ENCODE measurements around the gene TRIM37.

The TRIM37 gene

DNA sequence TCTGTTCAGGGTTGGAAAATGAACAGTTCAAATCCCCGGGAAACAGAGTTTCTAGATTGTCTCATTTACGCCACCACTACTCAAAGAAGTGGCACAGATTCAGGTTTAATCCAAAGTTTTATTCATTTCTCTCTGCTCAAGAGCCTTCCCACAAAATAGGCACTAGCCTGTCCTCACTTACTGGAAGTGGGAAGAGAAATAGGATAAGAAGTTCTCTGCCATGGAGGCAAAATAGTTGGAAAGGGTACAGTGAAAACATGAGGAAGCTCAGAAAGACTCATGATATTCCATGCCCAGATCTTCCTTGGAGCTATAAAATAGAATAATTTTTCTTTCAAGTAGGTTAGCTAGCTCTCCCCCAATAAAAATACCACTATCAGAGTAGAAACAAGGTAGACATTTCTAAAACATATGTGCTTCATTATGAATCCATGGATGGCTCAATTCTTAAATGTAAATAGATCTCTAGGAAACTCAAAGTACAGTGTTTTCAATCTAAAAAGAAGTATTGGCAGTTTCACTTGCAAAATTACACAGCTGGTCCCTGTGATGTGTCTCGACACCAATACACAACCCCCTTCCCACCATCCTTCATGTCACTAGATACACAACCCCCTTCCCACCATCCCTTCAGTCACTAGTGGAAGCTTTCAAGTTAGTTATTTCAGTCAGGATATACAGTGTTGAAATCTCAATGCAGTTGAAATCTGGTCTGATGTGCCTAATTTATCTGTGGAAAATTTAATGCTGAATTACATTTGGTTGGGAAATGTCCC lies 125.8 kb downstream of the TRIM37 start:
- Histone ChIP-seq H3K4me2 (ENCODE audit: insufficient read depth, low read length) (no peak overlapping the region), H3K27me3 (ENCODE audit: insufficient read depth, low read length, poor library complexity) (no peaks in the 10 kb centered on the region), H4K20me1 (ENCODE audit: insufficient read depth, low read length) (no peaks in the 10 kb centered on the region), H3K27ac (ENCODE audit: low read length) (no peak overlapping the region), H3K9me3 (ENCODE audit: insufficient read depth, low read length, severe bottlenecking) (no peaks in the 10 kb centered on the region), H3K4me3 (ENCODE audit: low read depth in 1 of 2, low read length in 2 of 2) (no peak overlapping the region), H3K36me3 (ENCODE audit: insufficient read depth, low read length) (no peaks in the 10 kb centered on the region), H3K4me1 (ENCODE audit: insufficient read depth, low read length) (no peaks in the 10 kb centered on the region), H2AFZ (ENCODE audit: low read depth, low read length) (no peak overlapping the region), H3K79me2 (ENCODE audit: insufficient read depth, low read length) (no peaks in the 10 kb centered on the region), H3K9ac (ENCODE audit: low read depth, low read length) (no peak overlapping the region)
- DNase-seq (no peak), ATAC-seq (ENCODE audit: insufficient read depth, low read depth) (no peak)
- TF ChIP-seq EZH2 (IDR thresholded peaks at IDR 0.05; ENCODE audit: borderline replicate concordance, low read depth, low read length, severe bottlenecking), result no peak
- TF ChIP-seq, protein P1, sequence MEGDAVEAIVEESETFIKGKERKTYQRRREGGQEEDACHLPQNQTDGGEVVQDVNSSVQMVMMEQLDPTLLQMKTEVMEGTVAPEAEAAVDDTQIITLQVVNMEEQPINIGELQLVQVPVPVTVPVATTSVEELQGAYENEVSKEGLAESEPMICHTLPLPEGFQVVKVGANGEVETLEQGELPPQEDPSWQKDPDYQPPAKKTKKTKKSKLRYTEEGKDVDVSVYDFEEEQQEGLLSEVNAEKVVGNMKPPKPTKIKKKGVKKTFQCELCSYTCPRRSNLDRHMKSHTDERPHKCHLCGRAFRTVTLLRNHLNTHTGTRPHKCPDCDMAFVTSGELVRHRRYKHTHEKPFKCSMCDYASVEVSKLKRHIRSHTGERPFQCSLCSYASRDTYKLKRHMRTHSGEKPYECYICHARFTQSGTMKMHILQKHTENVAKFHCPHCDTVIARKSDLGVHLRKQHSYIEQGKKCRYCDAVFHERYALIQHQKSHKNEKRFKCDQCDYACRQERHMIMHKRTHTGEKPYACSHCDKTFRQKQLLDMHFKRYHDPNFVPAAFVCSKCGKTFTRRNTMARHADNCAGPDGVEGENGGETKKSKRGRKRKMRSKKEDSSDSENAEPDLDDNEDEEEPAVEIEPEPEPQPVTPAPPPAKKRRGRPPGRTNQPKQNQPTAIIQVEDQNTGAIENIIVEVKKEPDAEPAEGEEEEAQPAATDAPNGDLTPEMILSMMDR (IDR thresholded peaks at IDR 0.05; ENCODE audit: borderline replicate concordance, extremely low read depth, low read length, poor library complexity, severe bottlenecking), result no peak

DNA sequence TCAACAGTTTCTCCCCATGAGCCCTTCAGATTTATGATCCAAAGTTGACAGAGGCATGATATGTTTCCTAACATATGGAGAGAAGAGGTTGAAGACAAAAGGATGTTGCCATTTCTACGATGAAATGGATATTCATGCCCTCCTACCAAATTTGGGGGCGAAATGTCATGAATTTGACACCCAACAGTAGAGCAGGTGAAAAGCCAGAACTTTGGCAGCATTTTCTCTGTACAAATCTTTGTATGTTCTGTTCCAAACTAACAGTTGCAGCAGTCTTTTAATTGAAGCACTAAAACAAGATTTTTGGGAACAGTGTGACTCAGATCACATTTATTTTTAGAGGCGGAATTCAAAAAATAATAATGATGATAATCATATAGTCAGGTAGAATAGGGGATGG lies 130.1 kb downstream of the TRIM37 start:
- Histone ChIP-seq H3K4me2 (ENCODE audit: insufficient read depth, low read length) (no peak overlapping the region), H3K4me3 (ENCODE audit: low read depth in 1 of 2, low read length in 2 of 2) (no peak overlapping the region), H4K20me1 (ENCODE audit: insufficient read depth, low read length) (no peaks in the 10 kb centered on the region), H3K27me3 (ENCODE audit: insufficient read depth, low read length, poor library complexity) (no peaks in the 10 kb centered on the region), H2AFZ (ENCODE audit: low read depth, low read length) (no peak overlapping the region), H3K9me3 (ENCODE audit: insufficient read depth, low read length, severe bottlenecking) (no peaks in the 10 kb centered on the region), H3K27ac (ENCODE audit: low read length) (no peak overlapping the region), H3K9ac (ENCODE audit: low read depth, low read length) (no peak overlapping the region), H3K4me1 (ENCODE audit: insufficient read depth, low read length) (no peaks in the 10 kb centered on the region), H3K79me2 (ENCODE audit: insufficient read depth, low read length) (no peaks in the 10 kb centered on the region), H3K36me3 (ENCODE audit: insufficient read depth, low read length) (no peaks in the 10 kb centered on the region)
- TF ChIP-seq EZH2 (IDR thresholded peaks at IDR 0.05; ENCODE audit: borderline replicate concordance, low read depth, low read length, severe bottlenecking), result no peak
- TF ChIP-seq, protein P1 (IDR thresholded peaks at IDR 0.05; ENCODE audit: borderline replicate concordance, extremely low read depth, low read length, poor library complexity, severe bottlenecking), result no peak
- DNase-seq (no peak), ATAC-seq (ENCODE audit: insufficient read depth, low read depth) (no peak)

DNA sequence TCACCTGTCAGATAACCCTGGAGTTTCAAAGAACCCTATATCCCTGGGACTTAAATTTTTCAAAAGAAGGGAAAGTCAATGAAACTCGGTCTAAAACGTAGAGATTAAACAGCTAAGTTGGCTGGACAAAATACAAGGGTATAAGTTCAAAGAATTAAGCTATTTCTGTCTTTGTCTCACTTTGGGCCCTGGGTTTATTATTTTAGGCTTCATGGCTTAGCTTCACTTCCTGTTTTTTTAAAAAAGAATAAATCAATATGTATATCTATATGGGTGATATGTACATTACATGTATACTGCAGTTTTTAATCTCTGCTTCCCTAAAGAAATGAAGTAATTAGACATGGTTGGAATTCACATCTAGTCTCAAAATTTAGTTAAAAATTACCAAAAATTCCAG lies 132.3 kb downstream of the TRIM37 start:
- H3K79me2 ChIP-seq (ENCODE audit: insufficient read depth, low read length), result no peaks in the 10 kb centered on the region
- no peak for ATAC-seq (ENCODE audit: insufficient read depth, low read depth)
- H4K20me1 ChIP-seq (ENCODE audit: insufficient read depth, low read length), result no peaks in the 10 kb centered on the region
- no peak overlapping the region for H3K9ac ChIP-seq (ENCODE audit: low read depth, low read length)
- H3K9me3 ChIP-seq (ENCODE audit: insufficient read depth, low read length, severe bottlenecking), result no peaks in the 10 kb centered on the region
- H3K4me2 ChIP-seq (ENCODE audit: insufficient read depth, low read length), result no peak overlapping the region
- no peak overlapping the region for H2AFZ ChIP-seq (ENCODE audit: low read depth, low read length)
- H3K36me3 ChIP-seq (ENCODE audit: insufficient read depth, low read length), result no peaks in the 10 kb centered on the region
- H3K27ac ChIP-seq (ENCODE audit: low read length), result no peak overlapping the region
- H3K27me3 ChIP-seq (ENCODE audit: insufficient read depth, low read length, poor library complexity), result no peaks in the 10 kb centered on the region
- no peak for DNase-seq
- no peak overlapping the region for H3K4me3 ChIP-seq (ENCODE audit: low read depth in 1 of 2, low read length in 2 of 2)
- no peak for TF ChIP-seq EZH2 (IDR thresholded peaks at IDR 0.05; ENCODE audit: borderline replicate concordance, low read depth, low read length, severe bottlenecking)
- TF ChIP-seq, protein P1 (IDR thresholded peaks at IDR 0.05; ENCODE audit: borderline replicate concordance, extremely low read depth, low read length, poor library complexity, severe bottlenecking), result no peak
- no peaks in the 10 kb centered on the region for H3K4me1 ChIP-seq (ENCODE audit: insufficient read depth, low read length)

All from DND-41 (cell line).